Urothelium cell line (cell line): ENCODE data around the gene IL17RC.
A peak's percentile ranks its signal among the peaks of the same experiment; 100 is the strongest.
"Not testable (repeated sequence)": the region's sequence is repeated elsewhere in the genome, so short reads cannot be mapped to it uniquely, and the experiment has no call there.

Experiments
- DNase-seq: peaks from one replicate; pipeline ENCODE4 v3.0.0; 2011; ENCODE audit warnings: low spot score, mixed read lengths
- FAIRE-seq: peaks from 2 replicates; lab custom pipeline; 2011; peaks lifted over from hg19 to GRCh38; lab: Jason Lieb, UNC

The IL17RC gene

GRCh38 chr3:9914011-9914410 lies 2.9 kb upstream of the IL17RC start:
- DNase-seq (no peak), FAIRE-seq (no peak)

GRCh38 chr3:9914559-9915253 lies 2.2 kb upstream of the IL17RC start:
- FAIRE-seq (no peak), DNase-seq (no peak)

GRCh38 chr3:9915254-9916141 lies 1.4 kb upstream of the IL17RC start:
- DNase-seq = peak; percentile 49
- no peak for FAIRE-seq

GRCh38 chr3:9916346-9916733 lies 558 bp upstream of the IL17RC start:
- DNase-seq (no peak), FAIRE-seq (no peak)

- FAIRE-seq (no peak), DNase-seq (no peak)
These were observed 922 bp downstream of the IL17RC start for GRCh38 chr3:9917820-9918219.

GRCh38 chr3:9918261-9919038 lies 1.6 kb downstream of the IL17RC start:
- DNase-seq (no peak), FAIRE-seq (no peak)

GRCh38 chr3:9928158-9928557 lies 11.3 kb downstream of the IL17RC start:
- FAIRE-seq (no peak), DNase-seq (no peak)

- FAIRE-seq (no peak), DNase-seq (no peak)
These were observed 14.0 kb downstream of the IL17RC start for GRCh38 chr3:9930804-9931418.

GRCh38 chr3:9932535-9932842 lies 15.6 kb downstream of the IL17RC start:
- FAIRE-seq (no peak), DNase-seq (no peak)

- peak; percentile 90 for DNase-seq
- FAIRE-seq = no peak
These were observed 16.1 kb downstream of the IL17RC start for GRCh38 chr3:9932843-9933560.

GRCh38 chr3:9933561-9934234 lies 16.8 kb downstream of the IL17RC start, which contains the start of gene CRELD1:
Gene CRELD1, plus strand, starts transcription at chr3:9933834. Its CDS starts 605 bp downstream, at chr3:9934439.
- FAIRE-seq (peak; percentile 87), DNase-seq (peak; percentile 95)

- FAIRE-seq (no peak), DNase-seq (peak; percentile 29)
These were observed 17.3 kb downstream of the IL17RC start for GRCh38 chr3:9934235-9934621.

GRCh38 chr3:9934993-9935392 lies 18.1 kb downstream of the IL17RC start:
- FAIRE-seq (no peak), DNase-seq (no peak)

- no peak for DNase-seq
- FAIRE-seq = no peak
These were observed 19.1 kb downstream of the IL17RC start for GRCh38 chr3:9935966-9936510.

- DNase-seq (no peak), FAIRE-seq (no peak)
These were observed 20.8 kb downstream of the IL17RC start for GRCh38 chr3:9937486-9938238.

- DNase-seq = no peak
- no peak for FAIRE-seq
These were observed 22.1 kb downstream of the IL17RC start for GRCh38 chr3:9938966-9939365.

GRCh38 chr3:9939906-9940305 lies 23.0 kb downstream of the IL17RC start:
- not testable (repeated sequence) for DNase-seq, FAIRE-seq

- FAIRE-seq = no peak
- DNase-seq = no peak
These were observed 23.8 kb downstream of the IL17RC start for GRCh38 chr3:9940746-9941145.

- DNase-seq (no peak), FAIRE-seq (no peak)
These were observed 25.3 kb downstream of the IL17RC start for GRCh38 chr3:9942164-9942563.
